PC-9 (cell line): ENCODE measurements around the gene ALK. TPM values are rescaled to one million over a fixed set of nuclear protein-coding genes. Genes with fewer than 3 reads are reported as not detected.

Experiments used
- BruUV-seq: library from RNA; stranded (reverse); fragments of 400-500 nt; replicated peaks from 2 replicates; lab custom pipeline; 2021; lab: Mats Ljungman, UMichigan
- CTCF ChIA-PET: fragments of 300-600 bp; sonication (Branson Sonifier 250); formaldehyde crosslinking; loops from one replicate; lab custom pipeline; 2022; ENCODE audit warnings: antibody characterized with exemption; lab: Charles Lee
- POLR2A ChIA-PET: fragments of 300-600 bp; sonication (Branson Sonifier 250); formaldehyde crosslinking; loops from one replicate; lab custom pipeline; 2022; ENCODE audit warnings: antibody characterized with exemption; ENCODE audit not compliant: unreplicated experiment; lab: Charles Lee
- DNase-seq, 2 experiments: peaks; one replicate each; pipeline versions ENCODE4 v3.0.0 to v3.0.0-alpha.2; 2015 to 2022; ENCODE audit warnings: mixed read lengths in 1 of 2
- H2AFZ ChIP-seq: fragments of 200-600 bp; sonication (generic); 2 replicates; pipeline ENCODE4 v1.8.1; 2017; ENCODE audit warnings: antibody characterized with exemption
- H3F3A ChIP-seq: fragments of 200-600 bp; sonication (generic); 2 replicates; pipeline ENCODE4 v1.8.1; 2017; ENCODE audit warnings: antibody characterized with exemption, mild to moderate bottlenecking, low read depth; ENCODE audit not compliant: insufficient read depth
- H3K27ac ChIP-seq: fragments of 200-600 bp; sonication (generic); 2 replicates; pipeline ENCODE4 v1.6.1; 2016; ENCODE audit warnings: mixed run types
- H3K27me3 ChIP-seq: fragments of 200-600 bp; sonication (generic); 2 replicates; pipeline ENCODE4 v1.6.1; 2016; ENCODE audit warnings: low read depth, mixed run types; ENCODE audit not compliant: insufficient read depth
- H3K36me3 ChIP-seq: fragments of 200-600 bp; sonication (generic); 2 replicates; pipeline ENCODE4 v1.6.1; 2016; ENCODE audit warnings: low read depth, mixed run types
- H3K4me1 ChIP-seq: fragments of 200-600 bp; sonication (generic); replicated peaks from 2 replicates; pipeline ENCODE4 v1.6.1; 2016; ENCODE audit warnings: mixed run types; ENCODE audit not compliant: insufficient read depth
- H3K4me2 ChIP-seq: fragments of 200-600 bp; sonication (generic); 2 replicates; pipeline ENCODE4 v1.6.1; 2017; ENCODE audit warnings: mixed run types
- H3K4me3 ChIP-seq: fragments of 200-600 bp; sonication (generic); 2 replicates; pipeline ENCODE4 v1.6.1; 2016; ENCODE audit warnings: mixed run types
- H3K79me2 ChIP-seq: fragments of 200-600 bp; sonication (generic); 2 replicates; pipeline ENCODE4 v1.6.1; 2017; ENCODE audit warnings: low read depth, mixed run types
- H3K9me2 ChIP-seq: fragments of 200-600 bp; sonication (generic); 2 replicates; pipeline ENCODE4 v1.8.1; 2017; ENCODE audit warnings: mild to moderate bottlenecking; ENCODE audit not compliant: insufficient read depth
- H3K9me3 ChIP-seq: fragments of 200-600 bp; sonication (generic); 2 replicates; pipeline ENCODE4 v1.8.1; 2016; ENCODE audit warnings: low read depth; ENCODE audit not compliant: insufficient read depth
- H4K20me1 ChIP-seq: fragments of 200-600 bp; sonication (generic); 2 replicates; pipeline ENCODE4 v1.8.1; 2017; ENCODE audit not compliant: insufficient read depth
- CTCF ChIP-seq: fragments of 200-600 bp; sonication (generic); conservative IDR thresholded peaks from 2 replicates; pipeline ENCODE4 v1.6.1; 2017; ENCODE audit warnings: mixed run types, antibody characterized with exemption, mild to moderate bottlenecking, moderate library complexity
- EZH2 ChIP-seq: fragments of 200-600 bp; sonication (generic); IDR thresholded peaks from 2 replicates; pipeline ENCODE4 v1.8.0; 2017; ENCODE audit warnings: antibody characterized with exemption, low read depth
- intact Hi-C: fragments of 100-400 bp; cut with micrococcal nuclease; formaldehyde crosslinking; loops from one replicate; pipeline ENCODE4 v1.10.0; 2022; ENCODE audit not compliant: unreplicated experiment
- total RNA-seq: library from RNA; stranded (reverse); gene quantifications from 2 replicates; pipeline ENCODE4 v1.2.3, GENCODE V29; 2021

Gene ALK
- total RNA-seq, 1 experiment from 2014 or later, result not detected

DNA sequence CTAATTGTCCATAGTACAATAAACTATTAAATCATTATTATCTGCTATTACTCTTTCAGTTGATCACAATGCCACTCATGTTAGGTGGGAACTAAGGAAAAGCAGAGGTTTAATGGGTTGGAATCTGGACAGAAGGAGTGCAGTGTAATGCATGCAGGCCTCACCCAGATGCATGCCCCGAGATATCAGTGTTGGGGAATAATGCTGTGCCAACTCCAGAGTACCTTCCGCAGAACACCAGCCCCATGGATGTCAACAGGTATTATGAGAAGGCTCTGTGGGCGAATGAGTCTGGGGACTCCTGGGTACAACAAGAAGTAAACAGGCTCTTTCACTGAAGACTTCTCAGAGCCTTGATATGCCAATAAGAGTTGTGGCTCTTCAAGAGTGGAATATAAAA, 377.4 kb downstream of the ALK start:
- peaks cover 42% of the 10 kb centered on the region for H3K27me3 ChIP-seq
- H2AFZ ChIP-seq, result no peak overlapping the region
- ChIA-PET POLR2A (no interaction called here), CTCF (no interaction called here)
- no TSS peak for BruUV-seq
- H3K9me2 ChIP-seq, result no peaks in the 10 kb centered on the region
- no peaks in the 10 kb centered on the region; the same call in 1 of the 2 replicates for H4K20me1 ChIP-seq
- no peaks in the 10 kb centered on the region for H3K79me2 ChIP-seq
- TF ChIP-seq EZH2 (no peak), CTCF (no peak)
- no peaks in the 10 kb centered on the region for H3K36me3 ChIP-seq
- H3K27ac ChIP-seq, result no peak overlapping the region
- no peak overlapping the region for H3K4me3 ChIP-seq
- no peak overlapping the region for H3K4me2 ChIP-seq
- no peaks in the 10 kb centered on the region for H3K4me1 ChIP-seq
- no peaks in the 10 kb centered on the region for H3K9me3 ChIP-seq
- intact Hi-C loops, result no loop called here
- H3F3A ChIP-seq, result no peaks in the 10 kb centered on the region
- DNase-seq, result no peak

GRCh38 chr2:29535188-29535587, 386.2 kb downstream of the ALK start:
- Histone ChIP-seq H2AFZ (no peak overlapping the region), H3K4me3 (no peak overlapping the region), H3K9me3 (no peaks in the 10 kb centered on the region), H3K27me3 (no peaks in the 10 kb centered on the region; the same call in 1 of the 2 replicates), H4K20me1 (no peaks in the 10 kb centered on the region), H3K9me2 (no peaks in the 10 kb centered on the region), H3K4me1 (no peaks in the 10 kb centered on the region), H3F3A (no peaks in the 10 kb centered on the region), H3K36me3 (no peaks in the 10 kb centered on the region), H3K79me2 (no peaks in the 10 kb centered on the region), H3K4me2 (no peak overlapping the region), H3K27ac (no peak overlapping the region)
- BruUV-seq, result no TSS peak
- TF ChIP-seq EZH2, result no peak
- TF ChIP-seq CTCF, result no peak
- intact Hi-C loops, result no loop called here
- POLR2A ChIA-PET, result no interaction called here
- peak in 1 of 2 experiments; percentile 11 for DNase-seq
- CTCF ChIA-PET, result no interaction called here

GRCh38 chr2:29532436-29532835, 388.9 kb downstream of the ALK start:
- Histone ChIP-seq H3K9me2 (no peaks in the 10 kb centered on the region), H3K4me1 (no peaks in the 10 kb centered on the region), H3K4me3 (no peak overlapping the region), H3K9me3 (no peaks in the 10 kb centered on the region), H3F3A (no peaks in the 10 kb centered on the region), H4K20me1 (no peaks in the 10 kb centered on the region), H3K27me3 (peaks cover 24% of the 10 kb centered on the region), H3K36me3 (no peaks in the 10 kb centered on the region), H2AFZ (no peak overlapping the region), H3K79me2 (no peaks in the 10 kb centered on the region), H3K4me2 (no peak overlapping the region), H3K27ac (no peak overlapping the region)
- DNase-seq, result no peak
- BruUV-seq, result no TSS peak
- ChIA-PET CTCF (no interaction called here), POLR2A (no interaction called here)
- intact Hi-C loops, result no loop called here
- TF ChIP-seq CTCF (no peak), EZH2 (no peak)
